ENCODE results near the gene CAPRIN1. TPM values are rescaled to one million over a fixed set of nuclear protein-coding genes. Genes with fewer than 3 reads are reported as not detected.

The CAPRIN1 gene
- polyA plus RNA-seq, 1 donor (not counting 4 experiments of a cell fraction or from before 2014, with no cell fraction given), result 207 TPM

- no peak overlapping the region for H3K4me3 ChIP-seq (ENCODE audit: control insufficient read depth in 2 of 3, extremely low read depth in 1 of 3, insufficient read depth in 2 of 3, low read depth in 1 of 3, low read length in 3 of 3)
- TF ChIP-seq CTCF (optimal IDR thresholded peaks at IDR 0.05 in 1 of 3, IDR thresholded peaks at IDR 0.05 in 1 of 3, conservative IDR thresholded peaks at IDR 0.05 in 1 of 3; ENCODE audit: extremely low read depth in 1 of 3, insufficient read depth in 2 of 3, low read length in 3 of 3), result no peak
- no peak for TF ChIP-seq EZH2 (IDR thresholded peaks at IDR 0.05; ENCODE audit: low read length)
- dilution Hi-C loops (cut with MboI; ENCODE audit: extremely low pct_ligation_motif_present, low sequenced_read_pairs), result no loop called here
- no peaks in the 10 kb centered on the region for H3K27me3 ChIP-seq (ENCODE audit: control insufficient read depth, extremely low read depth, insufficient read depth, low read length)
- H3K9me1 ChIP-seq (ENCODE audit: control insufficient read depth, extremely low read depth, insufficient read depth, low read length), result no peaks in the 10 kb centered on the region
- H3K4me1 ChIP-seq (ENCODE audit: control insufficient read depth, extremely low read depth, insufficient read depth, low read length), result no peaks in the 10 kb centered on the region
- no peak overlapping the region for H2AFZ ChIP-seq (ENCODE audit: control insufficient read depth, low read length)
- H3K9me3 ChIP-seq (ENCODE audit: control insufficient read depth, low read depth, low read length), result no peaks in the 10 kb centered on the region
- no peaks in the 10 kb centered on the region for H3K36me3 ChIP-seq (ENCODE audit: control insufficient read depth in 2 of 2, extremely low read depth in 1 of 2, insufficient read depth in 2 of 2, low read length in 2 of 2)
- no peaks in the 10 kb centered on the region for H3K79me2 ChIP-seq (ENCODE audit: control insufficient read depth, insufficient read depth, low read length)
- DNase-seq (ENCODE audit: low read depth, low spot score) (no peak), FAIRE-seq (no peak)
- H3K27ac ChIP-seq (ENCODE audit: control insufficient read depth, insufficient read depth, low read length), result no peak overlapping the region
- H4K20me1 ChIP-seq (ENCODE audit: control insufficient read depth, extremely low read depth, insufficient read depth, low read length), result no peaks in the 10 kb centered on the region
- H3K9ac ChIP-seq (ENCODE audit: control insufficient read depth, extremely low read depth, insufficient read depth, low read length), result no peak overlapping the region
- no peak overlapping the region for H3K4me2 ChIP-seq (ENCODE audit: control insufficient read depth, extremely low read depth, insufficient read depth, low read depth, low read length)
These were observed 29.4 kb upstream of the CAPRIN1 start for GRCh38 chr11:34021977-34022735.

- no peak for TF ChIP-seq CTCF (optimal IDR thresholded peaks at IDR 0.05 in 1 of 3, IDR thresholded peaks at IDR 0.05 in 1 of 3, conservative IDR thresholded peaks at IDR 0.05 in 1 of 3; ENCODE audit: extremely low read depth in 1 of 3, insufficient read depth in 2 of 3, low read length in 3 of 3)
- dilution Hi-C loops (cut with MboI; ENCODE audit: extremely low pct_ligation_motif_present, low sequenced_read_pairs), result no loop called here
These were observed 25.1 kb upstream of the CAPRIN1 start for GRCh38 chr11:34026432-34026831.

More at GRCh38 chr11:34026432-34026831, 25.1 kb upstream of the CAPRIN1 start:
- Histone ChIP-seq H2AFZ (ENCODE audit: control insufficient read depth, low read length) (no peak overlapping the region), H4K20me1 (ENCODE audit: control insufficient read depth, extremely low read depth, insufficient read depth, low read length) (no peaks in the 10 kb centered on the region), H3K27ac (ENCODE audit: control insufficient read depth, insufficient read depth, low read length) (no peak overlapping the region), H3K4me2 (ENCODE audit: control insufficient read depth, extremely low read depth, insufficient read depth, low read depth, low read length) (no peak overlapping the region), H3K4me1 (ENCODE audit: control insufficient read depth, extremely low read depth, insufficient read depth, low read length) (peaks cover 16% of the 10 kb centered on the region), H3K9me1 (ENCODE audit: control insufficient read depth, extremely low read depth, insufficient read depth, low read length) (no peaks in the 10 kb centered on the region), H3K4me3 (ENCODE audit: control insufficient read depth in 2 of 3, extremely low read depth in 1 of 3, insufficient read depth in 2 of 3, low read depth in 1 of 3, low read length in 3 of 3) (no peak overlapping the region), H3K9me3 (ENCODE audit: control insufficient read depth, low read depth, low read length) (no peaks in the 10 kb centered on the region), H3K79me2 (ENCODE audit: control insufficient read depth, insufficient read depth, low read length) (no peaks in the 10 kb centered on the region), H3K9ac (ENCODE audit: control insufficient read depth, extremely low read depth, insufficient read depth, low read length) (no peak overlapping the region), H3K36me3 (ENCODE audit: control insufficient read depth in 2 of 2, extremely low read depth in 1 of 2, insufficient read depth in 2 of 2, low read length in 2 of 2) (no peaks in the 10 kb centered on the region), H3K27me3 (ENCODE audit: control insufficient read depth, extremely low read depth, insufficient read depth, low read length) (no peaks in the 10 kb centered on the region)
- DNase-seq (ENCODE audit: low read depth, low spot score) (no peak), FAIRE-seq (no peak)
